ENCODE measurements around the gene ITGA7.

Gene ITGA7

DNA sequence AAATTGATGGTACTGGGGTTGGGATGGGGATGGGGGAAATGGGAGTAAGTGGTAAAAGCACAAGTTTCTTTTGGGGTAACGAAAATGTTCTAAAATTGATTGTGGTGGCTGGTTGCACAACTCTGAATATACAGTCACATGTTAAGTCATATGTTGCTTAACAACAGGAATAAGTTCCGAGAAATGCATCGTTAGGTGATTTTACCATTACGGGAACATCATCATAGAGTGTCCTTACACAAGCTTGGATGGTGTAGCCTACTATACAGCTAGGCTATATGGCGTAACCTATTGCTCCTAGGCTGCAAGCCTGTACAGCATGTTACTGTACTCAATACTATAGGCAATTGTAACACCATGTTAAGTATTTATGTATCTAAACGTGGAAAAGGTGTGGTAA lies 31.0 kb downstream of the ITGA7 start:
- TF ChIP-seq ZNF565 (CRISPR knock-in tag; conservative IDR thresholded peaks at IDR 0.05; ENCODE audit: low read depth) (no peak), GLIS3 (CRISPR knock-in tag; IDR thresholded peaks at IDR 0.05) (no peak), PPARA (CRISPR knock-in tag; IDR thresholded peaks at IDR 0.05; ENCODE audit: borderline replicate concordance) (no peak), TCF4 (CRISPR knock-in tag; IDR thresholded peaks at IDR 0.05; ENCODE audit: borderline replicate concordance) (no peak), ZFP3 (CRISPR knock-in tag; IDR thresholded peaks at IDR 0.05) (no peak)
- TF ChIP-seq, protein P1, sequence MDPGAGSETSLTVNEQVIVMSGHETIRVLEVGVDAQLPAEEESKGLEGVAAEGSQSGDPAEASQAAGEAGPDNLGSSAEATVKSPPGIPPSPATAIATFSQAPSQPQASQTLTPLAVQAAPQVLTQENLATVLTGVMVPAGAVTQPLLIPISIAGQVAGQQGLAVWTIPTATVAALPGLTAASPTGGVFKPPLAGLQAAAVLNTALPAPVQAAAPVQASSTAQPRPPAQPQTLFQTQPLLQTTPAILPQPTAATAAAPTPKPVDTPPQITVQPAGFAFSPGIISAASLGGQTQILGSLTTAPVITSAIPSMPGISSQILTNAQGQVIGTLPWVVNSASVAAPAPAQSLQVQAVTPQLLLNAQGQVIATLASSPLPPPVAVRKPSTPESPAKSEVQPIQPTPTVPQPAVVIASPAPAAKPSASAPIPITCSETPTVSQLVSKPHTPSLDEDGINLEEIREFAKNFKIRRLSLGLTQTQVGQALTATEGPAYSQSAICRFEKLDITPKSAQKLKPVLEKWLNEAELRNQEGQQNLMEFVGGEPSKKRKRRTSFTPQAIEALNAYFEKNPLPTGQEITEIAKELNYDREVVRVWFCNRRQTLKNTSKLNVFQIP (CRISPR knock-in tag; IDR thresholded peaks at IDR 0.05; ENCODE audit: borderline replicate concordance, low read depth): no peak
- TF ChIP-seq, protein P2, sequence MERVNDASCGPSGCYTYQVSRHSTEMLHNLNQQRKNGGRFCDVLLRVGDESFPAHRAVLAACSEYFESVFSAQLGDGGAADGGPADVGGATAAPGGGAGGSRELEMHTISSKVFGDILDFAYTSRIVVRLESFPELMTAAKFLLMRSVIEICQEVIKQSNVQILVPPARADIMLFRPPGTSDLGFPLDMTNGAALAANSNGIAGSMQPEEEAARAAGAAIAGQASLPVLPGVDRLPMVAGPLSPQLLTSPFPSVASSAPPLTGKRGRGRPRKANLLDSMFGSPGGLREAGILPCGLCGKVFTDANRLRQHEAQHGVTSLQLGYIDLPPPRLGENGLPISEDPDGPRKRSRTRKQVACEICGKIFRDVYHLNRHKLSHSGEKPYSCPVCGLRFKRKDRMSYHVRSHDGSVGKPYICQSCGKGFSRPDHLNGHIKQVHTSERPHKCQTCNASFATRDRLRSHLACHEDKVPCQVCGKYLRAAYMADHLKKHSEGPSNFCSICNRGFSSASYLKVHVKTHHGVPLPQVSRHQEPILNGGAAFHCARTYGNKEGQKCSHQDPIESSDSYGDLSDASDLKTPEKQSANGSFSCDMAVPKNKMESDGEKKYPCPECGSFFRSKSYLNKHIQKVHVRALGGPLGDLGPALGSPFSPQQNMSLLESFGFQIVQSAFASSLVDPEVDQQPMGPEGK (CRISPR knock-in tag; IDR thresholded peaks at IDR 0.05; ENCODE audit: borderline replicate concordance): no peak
- no peak for ATAC-seq

DNA sequence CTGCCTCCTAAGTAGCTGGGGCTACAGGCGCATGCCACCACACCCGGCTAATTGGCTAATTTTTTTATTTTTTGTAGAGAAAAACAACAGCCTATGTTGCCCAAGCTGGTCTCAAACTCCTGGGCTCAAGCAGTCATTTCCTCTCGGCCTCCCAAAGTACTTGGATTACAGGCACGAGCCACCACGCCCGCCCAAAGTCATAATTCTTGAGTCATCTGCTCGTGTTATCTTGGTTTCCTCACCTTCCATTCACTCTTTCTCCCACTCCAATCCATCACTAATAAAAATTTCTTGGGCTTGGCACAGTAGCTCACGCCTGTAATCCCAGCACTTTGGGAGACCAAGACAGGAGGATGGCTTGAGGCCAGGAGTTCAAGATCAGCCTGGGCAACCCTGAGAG lies 32.0 kb downstream of the ITGA7 start:
- TF ChIP-seq ZFP3 (CRISPR knock-in tag; IDR thresholded peaks at IDR 0.05) (no peak), ZNF70 (CRISPR knock-in tag; IDR thresholded peaks at IDR 0.05) (no peak), GLIS3 (CRISPR knock-in tag; IDR thresholded peaks at IDR 0.05) (no peak), ZFP30 (CRISPR knock-in tag; IDR thresholded peaks at IDR 0.05) (no peak), ISL1 (CRISPR knock-in tag; IDR thresholded peaks at IDR 0.05) (no peak), ZNF8 (CRISPR knock-in tag; IDR thresholded peaks at IDR 0.05) (no peak), TCF4 (CRISPR knock-in tag; IDR thresholded peaks at IDR 0.05; ENCODE audit: borderline replicate concordance) (no peak), OSR1 (CRISPR knock-in tag; IDR thresholded peaks at IDR 0.05) (no peak), PPARA (CRISPR knock-in tag; IDR thresholded peaks at IDR 0.05; ENCODE audit: borderline replicate concordance) (no peak)
- TF ChIP-seq, protein P3, sequence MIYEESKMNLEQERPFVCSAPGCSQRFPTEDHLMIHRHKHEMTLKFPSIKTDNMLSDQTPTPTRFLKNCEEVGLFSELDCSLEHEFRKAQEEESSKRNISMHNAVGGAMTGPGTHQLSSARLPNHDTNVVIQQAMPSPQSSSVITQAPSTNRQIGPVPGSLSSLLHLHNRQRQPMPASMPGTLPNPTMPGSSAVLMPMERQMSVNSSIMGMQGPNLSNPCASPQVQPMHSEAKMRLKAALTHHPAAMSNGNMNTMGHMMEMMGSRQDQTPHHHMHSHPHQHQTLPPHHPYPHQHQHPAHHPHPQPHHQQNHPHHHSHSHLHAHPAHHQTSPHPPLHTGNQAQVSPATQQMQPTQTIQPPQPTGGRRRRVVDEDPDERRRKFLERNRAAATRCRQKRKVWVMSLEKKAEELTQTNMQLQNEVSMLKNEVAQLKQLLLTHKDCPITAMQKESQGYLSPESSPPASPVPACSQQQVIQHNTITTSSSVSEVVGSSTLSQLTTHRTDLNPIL (CRISPR knock-in tag; IDR thresholded peaks at IDR 0.05; ENCODE audit: low read depth): no peak
- TF ChIP-seq, protein P4, sequence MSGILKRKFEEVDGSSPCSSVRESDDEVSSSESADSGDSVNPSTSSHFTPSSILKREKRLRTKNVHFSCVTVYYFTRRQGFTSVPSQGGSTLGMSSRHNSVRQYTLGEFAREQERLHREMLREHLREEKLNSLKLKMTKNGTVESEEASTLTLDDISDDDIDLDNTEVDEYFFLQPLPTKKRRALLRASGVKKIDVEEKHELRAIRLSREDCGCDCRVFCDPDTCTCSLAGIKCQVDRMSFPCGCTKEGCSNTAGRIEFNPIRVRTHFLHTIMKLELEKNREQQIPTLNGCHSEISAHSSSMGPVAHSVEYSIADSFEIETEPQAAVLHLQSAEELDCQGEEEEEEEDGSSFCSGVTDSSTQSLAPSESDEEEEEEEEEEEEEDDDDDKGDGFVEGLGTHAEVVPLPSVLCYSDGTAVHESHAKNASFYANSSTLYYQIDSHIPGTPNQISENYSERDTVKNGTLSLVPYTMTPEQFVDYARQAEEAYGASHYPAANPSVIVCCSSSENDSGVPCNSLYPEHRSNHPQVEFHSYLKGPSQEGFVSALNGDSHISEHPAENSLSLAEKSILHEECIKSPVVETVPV (CRISPR knock-in tag; IDR thresholded peaks at IDR 0.05): no peak
- TF ChIP-seq, protein P5, sequence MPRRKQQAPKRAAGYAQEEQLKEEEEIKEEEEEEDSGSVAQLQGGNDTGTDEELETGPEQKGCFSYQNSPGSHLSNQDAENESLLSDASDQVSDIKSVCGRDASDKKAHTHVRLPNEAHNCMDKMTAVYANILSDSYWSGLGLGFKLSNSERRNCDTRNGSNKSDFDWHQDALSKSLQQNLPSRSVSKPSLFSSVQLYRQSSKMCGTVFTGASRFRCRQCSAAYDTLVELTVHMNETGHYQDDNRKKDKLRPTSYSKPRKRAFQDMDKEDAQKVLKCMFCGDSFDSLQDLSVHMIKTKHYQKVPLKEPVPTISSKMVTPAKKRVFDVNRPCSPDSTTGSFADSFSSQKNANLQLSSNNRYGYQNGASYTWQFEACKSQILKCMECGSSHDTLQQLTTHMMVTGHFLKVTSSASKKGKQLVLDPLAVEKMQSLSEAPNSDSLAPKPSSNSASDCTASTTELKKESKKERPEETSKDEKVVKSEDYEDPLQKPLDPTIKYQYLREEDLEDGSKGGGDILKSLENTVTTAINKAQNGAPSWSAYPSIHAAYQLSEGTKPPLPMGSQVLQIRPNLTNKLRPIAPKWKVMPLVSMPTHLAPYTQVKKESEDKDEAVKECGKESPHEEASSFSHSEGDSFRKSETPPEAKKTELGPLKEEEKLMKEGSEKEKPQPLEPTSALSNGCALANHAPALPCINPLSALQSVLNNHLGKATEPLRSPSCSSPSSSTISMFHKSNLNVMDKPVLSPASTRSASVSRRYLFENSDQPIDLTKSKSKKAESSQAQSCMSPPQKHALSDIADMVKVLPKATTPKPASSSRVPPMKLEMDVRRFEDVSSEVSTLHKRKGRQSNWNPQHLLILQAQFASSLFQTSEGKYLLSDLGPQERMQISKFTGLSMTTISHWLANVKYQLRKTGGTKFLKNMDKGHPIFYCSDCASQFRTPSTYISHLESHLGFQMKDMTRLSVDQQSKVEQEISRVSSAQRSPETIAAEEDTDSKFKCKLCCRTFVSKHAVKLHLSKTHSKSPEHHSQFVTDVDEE (CRISPR knock-in tag; IDR thresholded peaks at IDR 0.05): no peak
- ATAC-seq: no peak

DNA sequence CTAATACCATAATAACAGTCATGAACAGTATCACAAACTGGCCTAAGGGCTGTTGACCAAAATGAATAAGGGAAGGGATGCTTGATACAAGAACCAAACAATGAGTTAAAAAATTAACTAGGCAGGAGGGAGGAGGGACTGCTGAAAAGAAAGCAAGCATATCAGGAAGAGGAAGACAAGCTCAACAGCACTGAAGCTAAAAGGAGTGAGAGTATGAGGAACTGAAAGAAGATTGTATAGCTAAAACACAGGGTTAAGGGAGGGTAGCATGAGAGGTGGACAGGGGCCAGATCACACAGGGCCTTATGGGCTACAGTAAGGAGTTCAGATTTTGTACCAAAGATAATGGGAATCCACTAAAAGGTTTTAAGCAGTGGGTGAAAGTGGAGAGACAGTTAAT lies 34.1 kb downstream of the ITGA7 start:
- ATAC-seq: no peak
- TF ChIP-seq, protein P4 (CRISPR knock-in tag; IDR thresholded peaks at IDR 0.05): no peak
- TF ChIP-seq, protein P5 (CRISPR knock-in tag; IDR thresholded peaks at IDR 0.05): no peak
- TF ChIP-seq ISL1 (CRISPR knock-in tag; IDR thresholded peaks at IDR 0.05): no peak
- no peak for TF ChIP-seq SNAI2 (CRISPR knock-in tag; IDR thresholded peaks at IDR 0.05)
- no peak for TF ChIP-seq ZC3H10 (CRISPR knock-in tag; IDR thresholded peaks at IDR 0.05)
- no peak for TF ChIP-seq OSR1 (CRISPR knock-in tag; IDR thresholded peaks at IDR 0.05)
- TF ChIP-seq, protein P2 (CRISPR knock-in tag; IDR thresholded peaks at IDR 0.05; ENCODE audit: borderline replicate concordance): no peak
- no peak for TF ChIP-seq PPARA (CRISPR knock-in tag; IDR thresholded peaks at IDR 0.05; ENCODE audit: borderline replicate concordance)
- TF ChIP-seq RARB (CRISPR knock-in tag; IDR thresholded peaks at IDR 0.05): no peak
- no peak for TF ChIP-seq ZFP30 (CRISPR knock-in tag; IDR thresholded peaks at IDR 0.05)
- no peak for TF ChIP-seq CSDC2 (CRISPR knock-in tag; IDR thresholded peaks at IDR 0.05)
- no peak for TF ChIP-seq ESRRG (CRISPR knock-in tag; IDR thresholded peaks at IDR 0.05)
- no peak for TF ChIP-seq TOX (CRISPR knock-in tag; IDR thresholded peaks at IDR 0.05; ENCODE audit: borderline replicate concordance)
- TF ChIP-seq ZNF70 (CRISPR knock-in tag; IDR thresholded peaks at IDR 0.05): no peak

Data from SK-N-SH treated with all-trans-retinoic acid at 6 μM for 48 hours (cell line).